ENCODE data around the gene ETFB. TPM values are rescaled to one million over a fixed set of nuclear protein-coding genes. Genes with fewer than 3 reads are reported as not detected.

Gene ETFB
- total and polyA plus RNA-seq, 10 of the 15 experiments (the other 5 are each of a cell fraction or from before 2014, with no cell fraction given): 15.1 to 166 (median 87.8) TPM

DNA sequence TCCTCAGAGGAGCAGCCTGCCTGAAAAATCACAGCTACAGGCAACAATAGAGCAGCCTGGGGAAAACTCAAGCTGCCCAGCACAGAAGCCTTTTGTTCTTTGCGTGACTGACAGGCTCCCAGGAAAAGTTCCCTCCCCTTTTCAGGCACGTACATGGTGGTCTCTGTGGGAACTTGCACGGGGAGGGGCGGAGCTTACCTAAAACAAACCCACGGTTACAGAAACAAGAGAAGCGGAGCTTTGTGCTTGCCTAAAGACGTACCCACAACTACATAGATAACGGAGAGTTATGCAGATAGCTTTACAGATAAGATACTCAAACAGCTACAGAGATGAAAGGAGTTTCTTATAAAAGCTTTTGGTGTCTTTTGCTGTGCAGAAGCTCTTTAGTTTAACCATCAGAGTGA lies 11.4 kb downstream of the ETFB start (continued):
- TF ChIP-seq, protein P1, sequence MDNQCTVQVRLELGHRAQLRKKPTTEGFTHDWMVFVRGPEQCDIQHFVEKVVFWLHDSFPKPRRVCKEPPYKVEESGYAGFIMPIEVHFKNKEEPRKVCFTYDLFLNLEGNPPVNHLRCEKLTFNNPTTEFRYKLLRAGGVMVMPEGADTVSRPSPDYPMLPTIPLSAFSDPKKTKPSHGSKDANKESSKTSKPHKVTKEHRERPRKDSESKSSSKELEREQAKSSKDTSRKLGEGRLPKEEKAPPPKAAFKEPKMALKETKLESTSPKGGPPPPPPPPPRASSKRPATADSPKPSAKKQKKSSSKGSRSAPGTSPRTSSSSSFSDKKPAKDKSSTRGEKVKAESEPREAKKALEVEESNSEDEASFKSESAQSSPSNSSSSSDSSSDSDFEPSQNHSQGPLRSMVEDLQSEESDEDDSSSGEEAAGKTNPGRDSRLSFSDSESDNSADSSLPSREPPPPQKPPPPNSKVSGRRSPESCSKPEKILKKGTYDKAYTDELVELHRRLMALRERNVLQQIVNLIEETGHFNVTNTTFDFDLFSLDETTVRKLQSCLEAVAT (IDR thresholded peaks at IDR 0.05): no peak

DNA sequence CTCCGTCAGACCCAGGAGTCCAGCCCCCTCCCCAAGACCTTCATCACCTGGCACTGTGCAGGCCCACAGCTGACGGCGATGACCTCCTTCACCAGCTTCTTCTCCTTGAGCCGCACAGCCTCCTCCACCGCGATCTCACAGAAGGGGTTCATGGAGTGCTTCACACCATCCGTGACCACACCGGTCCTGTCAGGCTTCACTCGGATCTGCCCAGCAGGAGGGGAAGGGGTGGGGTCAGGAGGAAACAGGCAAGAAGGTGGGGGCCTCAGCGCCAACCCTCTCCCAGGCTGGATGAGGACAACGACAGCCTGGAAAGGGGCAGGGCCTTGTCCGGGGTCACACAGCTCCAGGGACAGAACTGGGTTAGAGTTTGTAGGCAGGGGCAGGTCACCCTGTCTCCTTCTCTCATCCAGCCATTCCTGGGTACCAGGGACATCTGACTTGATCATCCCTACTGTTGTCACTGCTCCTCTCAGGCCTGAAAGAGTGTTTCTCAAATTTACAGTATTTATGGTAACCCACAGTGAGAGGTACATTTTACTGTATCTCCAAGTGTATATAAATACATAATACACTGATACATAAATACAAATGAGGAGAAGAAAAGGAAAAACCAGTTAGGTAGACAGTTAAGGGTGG lies 12.0 kb downstream of the ETFB start:
- TF ChIP-seq FOS (IDR thresholded peaks at IDR 0.05; ENCODE audit: borderline replicate concordance, extremely low read depth, insufficient read length) (no peak), CHD4 (IDR thresholded peaks at IDR 0.05) (no peak), CBX3 (IDR thresholded peaks at IDR 0.05; ENCODE audit: borderline replicate concordance, low read depth) (no peak), ZNF622 (IDR thresholded peaks at IDR 0.05) (no peak)
- TF ChIP-seq, protein P2, sequence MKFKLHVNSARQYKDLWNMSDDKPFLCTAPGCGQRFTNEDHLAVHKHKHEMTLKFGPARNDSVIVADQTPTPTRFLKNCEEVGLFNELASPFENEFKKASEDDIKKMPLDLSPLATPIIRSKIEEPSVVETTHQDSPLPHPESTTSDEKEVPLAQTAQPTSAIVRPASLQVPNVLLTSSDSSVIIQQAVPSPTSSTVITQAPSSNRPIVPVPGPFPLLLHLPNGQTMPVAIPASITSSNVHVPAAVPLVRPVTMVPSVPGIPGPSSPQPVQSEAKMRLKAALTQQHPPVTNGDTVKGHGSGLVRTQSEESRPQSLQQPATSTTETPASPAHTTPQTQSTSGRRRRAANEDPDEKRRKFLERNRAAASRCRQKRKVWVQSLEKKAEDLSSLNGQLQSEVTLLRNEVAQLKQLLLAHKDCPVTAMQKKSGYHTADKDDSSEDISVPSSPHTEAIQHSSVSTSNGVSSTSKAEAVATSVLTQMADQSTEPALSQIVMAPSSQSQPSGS (IDR thresholded peaks at IDR 0.05; ENCODE audit: low read length): no peak
- Histone ChIP-seq H4K20me1 (ENCODE audit: control insufficient read depth, insufficient read depth) (no peaks in the 10 kb centered on the region), H3K27ac (ENCODE audit: control insufficient read depth, insufficient read depth) (no peak overlapping the region), H3K4me3 (no peak overlapping the region), H3K9me3 (replicated peaks; ENCODE audit: control insufficient read depth, insufficient read depth, low read length) (no peaks in the 10 kb centered on the region), H2AFZ (ENCODE audit: control insufficient read depth, low read depth, low read length) (no peak overlapping the region), H3K4me2 (ENCODE audit: control insufficient read depth, insufficient read depth) (no peak overlapping the region), H3K4me1 (ENCODE audit: control insufficient read depth, insufficient read depth, low read length) (no peaks in the 10 kb centered on the region), H3K9ac (ENCODE audit: control insufficient read depth, insufficient read depth, low read length) (no peak overlapping the region), H3K36me3 (ENCODE audit: control insufficient read depth in 2 of 2, insufficient read depth in 2 of 2, low read length in 1 of 2) (no peaks in the 10 kb centered on the region), H3K79me2 (ENCODE audit: control insufficient read depth, insufficient read depth, low read length) (no peaks in the 10 kb centered on the region), H3K27me3 (replicated peaks in 1 of 2; ENCODE audit: control insufficient read depth in 2 of 2, insufficient read depth in 2 of 2, low read length in 1 of 2) (no peaks in the 10 kb centered on the region)
- ChIA-PET RAD21 (ENCODE audit: unreplicated experiment) (no interaction called here), POLR2A (no interaction called here), CTCF (interaction anchor here (0.8 to 1.1 kb wide), 2 partner anchors 11 to 118 kb away, joined by 3 to 4 read pairs; no protein-coding TSS in a partner anchor), SMC1A (ENCODE audit: uncharacterized antibody, unreplicated experiment) (no interaction called here)
- in situ Hi-C loops (cut with MboI) (loop anchor here (25.0 kb wide), 1 partner anchor 1017 kb away; the partner anchor contains the start of gene KCNC3), intact Hi-C loops (cut with micrococcal nuclease; ENCODE audit: unreplicated experiment) (no loop called here)
- DNase-seq (ENCODE audit: low read depth, low spot score) (no peak), FAIRE-seq (no peak), ATAC-seq (no peak)
- 95% methylated on average over 12 of the region's 12 CpGs for WGBS (ENCODE audit: insufficient coverage, insufficient replicate concordance, low lambda C conversion rate, missing lambda C conversion rate)
- BruUV-seq (replicated peaks): no TSS peak
